Measurements from ENCODE around the gene PHF12.

PHF12 gene

DNA sequence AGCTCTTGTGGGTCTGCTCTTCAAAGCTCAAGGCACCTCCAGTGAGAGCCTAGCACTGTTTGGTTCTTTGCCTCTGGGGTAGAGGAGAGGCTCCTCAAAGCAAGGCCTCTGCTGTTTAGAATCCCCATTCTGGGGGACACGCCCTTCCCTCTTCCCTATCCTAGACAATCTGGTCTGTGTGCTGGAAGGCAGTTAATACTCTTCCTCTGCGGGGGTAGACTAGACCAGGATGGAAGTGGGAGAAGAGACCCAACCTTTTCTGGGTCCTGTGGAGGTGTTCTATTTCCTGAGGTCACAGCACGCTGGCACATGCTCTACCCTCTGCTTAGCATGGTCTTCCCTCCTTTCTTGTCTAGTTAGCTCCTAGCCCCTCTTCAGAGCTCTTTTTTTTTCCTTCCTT lies 88.8 kb downstream of the PHF12 start:
- DNase-seq (ENCODE audit: low read depth in 2 of 3, low spot score in 2 of 3), result no peak

DNA sequence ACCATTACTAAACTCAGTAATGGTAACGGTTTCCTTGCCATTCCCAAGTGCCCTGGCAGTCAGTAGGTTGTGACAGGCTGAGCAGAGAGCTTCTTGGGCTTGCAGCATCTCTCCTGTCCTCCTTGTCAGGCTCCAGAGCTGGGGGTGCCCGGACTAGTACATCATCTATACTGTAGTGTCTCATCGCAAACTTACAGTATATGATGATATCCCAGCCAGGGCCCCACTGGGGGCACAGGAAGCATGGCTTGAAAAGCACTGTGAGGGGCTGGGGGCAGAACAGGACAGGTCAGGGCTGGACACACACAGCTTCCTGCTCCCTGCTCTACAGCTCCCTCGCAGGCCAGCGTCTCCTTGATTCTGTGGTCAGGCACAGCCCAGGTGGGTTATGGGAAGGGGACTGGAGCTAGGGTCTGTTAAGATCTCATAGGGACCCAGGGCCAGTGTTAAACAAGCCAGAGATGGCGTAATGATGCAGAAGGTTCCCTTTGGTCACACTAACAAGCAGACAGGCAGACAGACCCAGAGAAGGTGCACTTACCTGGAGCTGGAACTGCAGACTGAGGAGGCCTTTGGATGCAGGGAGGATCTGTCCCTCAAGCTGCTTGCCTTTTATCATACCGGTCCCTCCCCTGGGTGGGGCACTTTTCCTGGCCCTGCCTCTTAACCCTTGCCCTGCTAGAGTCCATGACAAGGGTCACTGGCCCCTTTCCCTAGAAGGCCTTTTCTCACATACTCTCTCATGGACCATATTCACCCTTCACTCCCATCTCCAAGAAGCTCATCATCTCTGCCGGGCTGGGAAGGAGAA lies 89.7 kb downstream of the PHF12 start:
- DNase-seq (ENCODE audit: low read depth in 2 of 3, low spot score in 2 of 3), result no peak

DNA sequence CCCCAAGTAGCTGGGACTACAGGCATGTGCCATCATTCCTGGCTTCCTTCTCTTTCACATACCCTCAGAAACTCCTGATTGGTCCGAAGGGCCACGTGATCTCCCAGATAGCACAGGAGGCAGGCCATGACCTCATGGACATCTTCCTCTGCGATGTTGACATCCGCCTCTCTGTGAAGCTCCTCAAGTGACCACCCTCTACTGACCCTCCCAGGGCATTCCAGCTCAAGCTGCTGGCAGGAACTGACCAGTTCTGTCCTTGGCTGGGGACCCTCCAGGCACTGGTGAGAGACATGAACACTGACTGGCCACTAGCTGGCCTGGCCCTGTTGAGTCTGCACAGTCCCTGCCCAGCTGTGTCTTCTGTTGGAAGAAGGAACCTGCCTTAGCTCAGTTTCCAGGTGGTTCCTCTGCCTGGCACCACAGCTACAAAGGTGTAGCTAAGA lies 90.9 kb downstream of the PHF12 start:
- DNase-seq (ENCODE audit: low read depth in 2 of 3, low spot score in 2 of 3), result no peak

DNA sequence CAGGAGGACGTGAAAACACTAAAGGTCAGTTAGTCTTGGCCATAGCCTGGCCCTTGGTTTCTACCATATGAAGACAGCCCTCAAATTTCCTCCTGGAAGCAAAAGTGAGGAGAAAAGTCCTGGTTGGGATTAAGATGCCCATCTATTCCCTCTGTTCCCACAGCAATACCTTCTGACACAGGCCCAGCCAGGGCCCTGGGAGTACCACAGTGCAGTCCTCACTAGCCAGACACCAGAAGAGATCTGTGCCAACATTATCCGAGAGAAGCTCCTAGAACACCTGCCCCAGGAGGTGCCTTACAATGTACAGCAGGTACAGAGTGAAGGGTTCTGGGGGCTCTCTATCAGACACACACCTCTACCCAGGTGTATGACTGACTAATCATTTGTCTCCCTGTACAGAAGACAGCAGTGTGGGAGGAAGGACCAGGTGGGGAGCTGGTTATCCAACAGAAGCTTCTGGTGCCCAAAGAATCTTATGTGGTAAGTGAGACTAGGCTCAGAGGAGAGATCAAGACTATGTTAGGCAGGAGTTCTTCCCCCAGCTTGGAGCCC lies 92.4 kb downstream of the PHF12 start:
- DNase-seq (ENCODE audit: low read depth in 2 of 3, low spot score in 2 of 3), result no peak

DNA sequence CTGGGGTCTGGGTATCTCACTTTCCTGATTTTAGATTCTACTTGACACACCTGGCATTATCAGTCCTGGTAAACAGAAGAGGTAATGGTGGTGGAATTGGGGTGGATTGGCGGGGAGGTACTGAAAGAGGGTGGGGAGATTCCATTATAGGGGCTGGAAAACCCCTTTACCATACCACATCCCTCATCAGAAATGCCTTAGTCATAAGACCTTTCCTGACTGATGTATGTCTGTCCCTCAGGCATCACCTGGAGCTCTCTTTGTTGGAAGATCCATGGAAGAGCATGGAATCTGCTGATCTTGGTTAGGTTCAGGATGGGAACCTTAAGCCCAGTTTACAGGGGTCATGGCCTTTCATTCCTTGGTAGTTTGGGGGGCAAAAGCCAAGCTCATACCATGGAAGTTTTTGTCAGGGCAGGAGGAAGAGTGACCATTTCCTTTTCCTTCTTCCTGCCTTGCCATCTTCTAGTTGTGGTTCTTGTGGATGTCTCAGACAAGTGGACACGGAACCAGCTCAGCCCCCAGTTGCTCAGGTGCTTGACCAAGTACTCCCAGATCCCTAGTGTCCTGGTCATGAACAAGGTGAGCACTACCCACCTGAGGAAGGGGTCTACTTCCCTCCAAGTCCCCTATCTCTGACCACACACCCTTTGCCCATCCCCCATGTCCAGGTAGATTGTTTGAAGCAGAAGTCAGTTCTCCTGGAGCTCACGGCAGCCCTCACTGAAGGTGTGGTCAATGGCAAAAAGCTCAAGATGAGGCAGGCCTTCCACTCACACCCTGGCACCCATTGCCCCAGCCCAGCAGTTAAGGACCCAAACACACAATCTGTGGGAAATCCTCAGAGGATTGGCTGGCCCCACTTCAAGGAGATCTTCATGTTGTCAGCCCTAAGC lies 93.2 kb downstream of the PHF12 start:
- no peak for DNase-seq (ENCODE audit: low read depth in 2 of 3, low spot score in 2 of 3)

DNA sequence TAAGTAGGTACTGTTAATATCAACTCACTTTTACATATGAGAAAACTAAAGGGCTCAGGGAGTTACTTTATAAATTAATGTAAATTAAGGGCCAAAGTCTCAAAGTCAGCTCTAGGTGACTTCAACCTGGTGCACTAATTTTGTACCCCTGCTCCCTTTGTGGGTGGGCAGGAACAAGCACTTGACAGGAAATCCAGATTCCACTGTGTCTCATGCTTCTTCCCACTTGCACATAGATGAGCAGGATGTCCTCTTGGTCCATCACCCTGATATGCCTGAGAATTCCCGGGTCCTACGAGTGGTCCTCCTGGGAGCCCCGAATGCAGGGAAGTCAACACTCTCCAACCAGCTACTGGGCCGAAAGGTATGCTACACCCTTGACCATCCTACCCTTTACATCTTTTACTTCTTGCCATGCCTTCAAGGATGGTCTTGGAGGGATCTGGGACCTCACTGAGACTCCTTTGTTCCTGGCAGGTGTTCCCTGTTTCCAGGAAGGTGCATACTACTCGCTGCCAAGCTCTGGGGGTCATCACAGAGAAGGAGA lies 95.2 kb downstream of the PHF12 start:
- no peak for DNase-seq (ENCODE audit: low read depth in 2 of 3, low spot score in 2 of 3)

DNA sequence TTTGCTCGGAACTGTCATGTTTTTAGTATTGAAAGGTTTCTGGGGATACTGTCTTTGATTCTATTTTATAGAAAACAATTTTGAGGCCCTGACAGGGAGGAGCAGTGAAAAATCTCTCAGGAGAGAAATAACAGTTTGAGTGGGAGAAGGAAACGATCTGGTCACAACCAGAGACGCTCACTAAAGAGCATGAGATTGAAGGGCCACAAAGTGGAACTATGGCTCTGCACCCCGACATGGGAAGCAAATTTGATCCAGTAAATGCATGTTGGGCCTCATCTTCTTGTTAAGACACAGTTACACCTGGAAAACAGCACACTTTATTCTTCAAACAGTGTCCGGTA lies 96.0 kb downstream of the PHF12 start:
- no peak for DNase-seq (ENCODE audit: low read depth in 2 of 3, low spot score in 2 of 3)

All from activated CD8-positive, alpha-beta memory T cell treated with anti-CD3 and anti-CD28 coated beads for 48 hours (primary cell).